ENCODE results near the gene IQSEC1.

DNA sequence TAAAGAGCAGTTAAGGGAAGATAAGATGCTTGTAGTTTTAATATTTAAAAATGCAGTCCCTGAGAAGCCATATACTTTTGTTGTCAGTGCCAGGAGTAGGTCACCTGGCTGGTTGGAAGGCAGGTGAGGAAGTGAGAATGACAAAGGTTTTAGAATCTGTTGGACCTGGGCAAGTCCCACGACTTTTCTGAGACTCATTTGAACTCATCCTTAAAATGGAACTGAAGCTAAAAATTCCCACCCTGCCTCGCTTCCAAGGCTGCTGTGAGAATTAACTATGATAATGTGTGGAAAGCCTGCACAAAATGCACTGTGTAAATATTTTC is 77.1 kb downstream of the IQSEC1 start:
- TF ChIP-seq, protein P1, sequence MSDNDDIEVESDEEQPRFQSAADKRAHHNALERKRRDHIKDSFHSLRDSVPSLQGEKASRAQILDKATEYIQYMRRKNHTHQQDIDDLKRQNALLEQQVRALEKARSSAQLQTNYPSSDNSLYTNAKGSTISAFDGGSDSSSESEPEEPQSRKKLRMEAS (IDR thresholded peaks at IDR 0.05), result no peak
- TF ChIP-seq SRF (IDR thresholded peaks at IDR 0.05; ENCODE audit: low read depth, low read length) (no peak), EZH2 (IDR thresholded peaks at IDR 0.05; ENCODE audit: low read depth, low read length, severe bottlenecking) (no peak), MAFK (IDR thresholded peaks at IDR 0.05; ENCODE audit: low read depth, low read length) (no peak), CREB1 (IDR thresholded peaks at IDR 0.05) (no peak), JUND (IDR thresholded peaks at IDR 0.05; ENCODE audit: low read length) (no peak), RFX5 (IDR thresholded peaks at IDR 0.05; ENCODE audit: borderline replicate concordance, low read depth, low read length) (no peak), HDAC2 (IDR thresholded peaks at IDR 0.05; ENCODE audit: borderline replicate concordance in 1 of 2, low read depth in 2 of 2, low read length in 2 of 2) (no peak), KDM5A (IDR thresholded peaks at IDR 0.05; ENCODE audit: low read length) (no peak), CBX5 (IDR thresholded peaks at IDR 0.05; ENCODE audit: low read depth, low read length) (no peak), POLR2A (IDR thresholded peaks at IDR 0.05; ENCODE audit: control extremely low read depth in 1 of 2, low read depth in 2 of 2, low read length in 2 of 2) (no peak), BACH1 (IDR thresholded peaks at IDR 0.05; ENCODE audit: low read length) (no peak)
- TF ChIP-seq, protein P2, sequence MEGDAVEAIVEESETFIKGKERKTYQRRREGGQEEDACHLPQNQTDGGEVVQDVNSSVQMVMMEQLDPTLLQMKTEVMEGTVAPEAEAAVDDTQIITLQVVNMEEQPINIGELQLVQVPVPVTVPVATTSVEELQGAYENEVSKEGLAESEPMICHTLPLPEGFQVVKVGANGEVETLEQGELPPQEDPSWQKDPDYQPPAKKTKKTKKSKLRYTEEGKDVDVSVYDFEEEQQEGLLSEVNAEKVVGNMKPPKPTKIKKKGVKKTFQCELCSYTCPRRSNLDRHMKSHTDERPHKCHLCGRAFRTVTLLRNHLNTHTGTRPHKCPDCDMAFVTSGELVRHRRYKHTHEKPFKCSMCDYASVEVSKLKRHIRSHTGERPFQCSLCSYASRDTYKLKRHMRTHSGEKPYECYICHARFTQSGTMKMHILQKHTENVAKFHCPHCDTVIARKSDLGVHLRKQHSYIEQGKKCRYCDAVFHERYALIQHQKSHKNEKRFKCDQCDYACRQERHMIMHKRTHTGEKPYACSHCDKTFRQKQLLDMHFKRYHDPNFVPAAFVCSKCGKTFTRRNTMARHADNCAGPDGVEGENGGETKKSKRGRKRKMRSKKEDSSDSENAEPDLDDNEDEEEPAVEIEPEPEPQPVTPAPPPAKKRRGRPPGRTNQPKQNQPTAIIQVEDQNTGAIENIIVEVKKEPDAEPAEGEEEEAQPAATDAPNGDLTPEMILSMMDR (IDR thresholded peaks at IDR 0.05; ENCODE audit: control extremely low read depth in 1 of 3, insufficient read depth in 1 of 3, low read depth in 1 of 3, low read length in 3 of 3), result no peak
- TF ChIP-seq, protein P3, sequence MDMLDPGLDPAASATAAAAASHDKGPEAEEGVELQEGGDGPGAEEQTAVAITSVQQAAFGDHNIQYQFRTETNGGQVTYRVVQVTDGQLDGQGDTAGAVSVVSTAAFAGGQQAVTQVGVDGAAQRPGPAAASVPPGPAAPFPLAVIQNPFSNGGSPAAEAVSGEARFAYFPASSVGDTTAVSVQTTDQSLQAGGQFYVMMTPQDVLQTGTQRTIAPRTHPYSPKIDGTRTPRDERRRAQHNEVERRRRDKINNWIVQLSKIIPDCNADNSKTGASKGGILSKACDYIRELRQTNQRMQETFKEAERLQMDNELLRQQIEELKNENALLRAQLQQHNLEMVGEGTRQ (IDR thresholded peaks at IDR 0.05; ENCODE audit: low read length), result no peak
